GM12892 (cell line): ENCODE measurements around the gene CTSD.

Experiments
- DNase-seq: peaks from one replicate; pipeline ENCODE4 v3.0.0; 2011; ENCODE audit not compliant: insufficient read length
- FAIRE-seq: peaks from 2 replicates; lab custom pipeline; 2011; peaks lifted over from hg19 to GRCh38; lab: Jason Lieb, UNC
- POLR2A ChIP-seq: IDR thresholded peaks from 2 replicates; pipeline ENCODE4 v1.6.1; 2011; ENCODE audit warnings: low read depth, low read length, control low read depth
- POLR2AphosphoS5 ChIP-seq: IDR thresholded peaks from 2 replicates; pipeline ENCODE4 v1.6.1; 2011; ENCODE audit warnings: low read depth, low read length, control low read depth
- TAF1 ChIP-seq: IDR thresholded peaks from 2 replicates; pipeline ENCODE4 v1.6.1; 2011; ENCODE audit warnings: low read depth, mild to moderate bottlenecking, control low read depth, low read length, borderline replicate concordance

CTSD gene

GRCh38 chr11:1792461-1792860 lies 28.7 kb upstream of the CTSD start:
- TF ChIP-seq TAF1 (no peak), POLR2A (no peak), POLR2AphosphoS5 (no peak)
- FAIRE-seq (no peak), DNase-seq (no peak)

- no peak for DNase-seq
- TF ChIP-seq TAF1 (no peak), POLR2A (no peak), POLR2AphosphoS5 (no peak)
- no peak for FAIRE-seq
These were observed 28.2 kb upstream of the CTSD start for GRCh38 chr11:1791912-1792311.

- no peak for FAIRE-seq
- no peak for DNase-seq
- TF ChIP-seq POLR2A: no peak
- TF ChIP-seq TAF1: no peak
These were observed 22.7 kb upstream of the CTSD start for GRCh38 chr11:1786466-1786865.

- TF ChIP-seq TAF1 (no peak), POLR2A (no peak), POLR2AphosphoS5 (no peak)
- FAIRE-seq: no peak
- DNase-seq: no peak
These were observed 22.2 kb upstream of the CTSD start for GRCh38 chr11:1785749-1786413.

GRCh38 chr11:1784761-1785650 lies 21.3 kb upstream of the CTSD start:
- DNase-seq (no peak), FAIRE-seq (no peak)
- TF ChIP-seq TAF1 (no peak), POLR2AphosphoS5 (no peak), POLR2A (no peak)

DNA sequence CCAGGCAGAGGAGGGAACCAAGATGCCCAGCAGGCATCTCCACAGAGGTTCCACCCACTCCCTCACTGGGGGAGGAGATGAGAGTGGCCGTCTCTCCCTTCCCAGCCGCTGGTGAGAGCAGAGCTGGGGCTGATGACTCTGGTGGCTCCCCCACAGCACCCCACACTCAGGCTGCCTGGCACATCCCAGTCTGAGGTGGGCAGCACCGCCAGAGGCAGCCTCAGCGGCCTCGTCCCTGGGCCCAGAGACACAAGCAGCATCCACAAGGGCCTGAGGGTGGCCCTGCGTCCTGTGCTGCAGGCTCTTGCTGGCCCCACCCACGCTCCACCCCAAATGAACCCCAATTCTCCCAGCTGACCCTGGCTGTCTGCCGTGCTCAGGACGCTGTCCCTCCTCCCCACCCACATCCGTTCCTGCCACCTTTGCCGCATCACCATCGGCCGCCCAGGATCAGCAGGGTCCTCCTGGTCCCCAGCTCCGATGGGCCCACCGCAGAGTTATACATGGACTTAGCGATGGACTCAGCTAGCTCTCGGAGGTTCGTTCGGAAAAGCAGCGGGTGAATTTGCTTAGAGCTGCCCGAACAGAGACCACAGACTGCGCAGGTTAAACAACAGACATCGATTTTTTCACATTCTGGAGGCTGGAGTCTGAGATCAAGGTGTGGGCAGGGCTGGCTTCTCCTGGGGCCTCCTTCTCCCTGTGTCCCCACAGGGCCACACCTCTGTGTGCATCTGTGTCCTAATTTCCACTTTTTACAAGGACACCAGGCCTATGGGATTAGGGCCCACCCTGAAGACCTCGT lies 20.2 kb upstream of the CTSD start:
- no peak for FAIRE-seq
- DNase-seq: no peak
- no peak for TF ChIP-seq POLR2A
- no peak for TF ChIP-seq POLR2AphosphoS5
- no peak for TF ChIP-seq TAF1

- TF ChIP-seq TAF1: no peak
- TF ChIP-seq POLR2AphosphoS5: no peak
- TF ChIP-seq POLR2A: no peak
- DNase-seq: no peak
- FAIRE-seq: no peak
These were observed 19.4 kb upstream of the CTSD start for GRCh38 chr11:1782831-1783724.

- no peak for DNase-seq
- FAIRE-seq: no peak
- TF ChIP-seq POLR2A: no peak
- no peak for TF ChIP-seq POLR2AphosphoS5
- no peak for TF ChIP-seq TAF1
These were observed 18.4 kb upstream of the CTSD start for GRCh38 chr11:1782031-1782590.

- DNase-seq: no peak
- no peak for FAIRE-seq
- TF ChIP-seq TAF1 (no peak), POLR2A (no peak), POLR2AphosphoS5 (no peak)
These were observed 17.9 kb upstream of the CTSD start for GRCh38 chr11:1781593-1781975.

GRCh38 chr11:1780700-1781592 lies 17.2 kb upstream of the CTSD start:
- no peak for DNase-seq
- no peak for FAIRE-seq
- TF ChIP-seq POLR2A: no peak
